ENCODE measurements around the gene FYTTD1. TPM values are rescaled to one million over a fixed set of nuclear protein-coding genes. Genes with fewer than 3 reads are reported as not detected.
A peak's percentile ranks its signal among the peaks of the same experiment; 100 is the strongest.
"Not testable (repeated sequence)": the region's sequence is repeated elsewhere in the genome, so short reads cannot be mapped to it uniquely, and the experiment has no call there.

The FYTTD1 gene
- total RNA-seq, 1 donor from 2014 or later: 57.1 TPM

GRCh38 chr3:197722734-197723133 lies 26.9 kb upstream of the FYTTD1 start:
- Mint-ChIP-seq H3K36me3 (peaks cover 19% of the 10 kb centered on the region), H3K4me1 (no peaks in the 10 kb centered on the region), H3K27me3 (ENCODE audit: low read depth) (no peaks in the 10 kb centered on the region), H3K4me3 (no peak overlapping the region), H3K27ac (no peak overlapping the region), H3K9me3 (peaks cover 13% of the 10 kb centered on the region)
- no peak for TF ChIP-seq CTCF (IDR thresholded peaks at IDR 0.05; ENCODE audit: unreplicated experiment)
- DNase-seq (ENCODE audit: low spot score in 2 of 2, unreplicated experiment in 2 of 2): no peak

- not testable (repeated sequence) for H3K27me3 Mint-ChIP-seq (ENCODE audit: low read depth); DNase-seq (ENCODE audit: low spot score in 2 of 2, unreplicated experiment in 2 of 2); H3K27ac Mint-ChIP-seq; H3K9me3 Mint-ChIP-seq; H3K36me3 Mint-ChIP-seq; H3K4me1 Mint-ChIP-seq; H3K4me3 Mint-ChIP-seq
Observed at GRCh38 chr3:197727878-197728277, 21.8 kb upstream of the FYTTD1 start.

GRCh38 chr3:197728487-197728886 lies 21.2 kb upstream of the FYTTD1 start:
- no peak overlapping the region for H3K27ac Mint-ChIP-seq
- no peaks in the 10 kb centered on the region for H3K4me1 Mint-ChIP-seq
- no peak overlapping the region for H3K4me3 Mint-ChIP-seq
- peaks cover 5% of the 10 kb centered on the region for H3K36me3 Mint-ChIP-seq
- no peak for DNase-seq (ENCODE audit: low spot score in 2 of 2, unreplicated experiment in 2 of 2)
- no peaks in the 10 kb centered on the region for H3K27me3 Mint-ChIP-seq (ENCODE audit: low read depth)
- peaks cover 8% of the 10 kb centered on the region for H3K9me3 Mint-ChIP-seq
- no peak for TF ChIP-seq CTCF (IDR thresholded peaks at IDR 0.05; ENCODE audit: unreplicated experiment)

GRCh38 chr3:197730200-197730599 lies 19.5 kb upstream of the FYTTD1 start:
- DNase-seq (ENCODE audit: low spot score in 2 of 2, unreplicated experiment in 2 of 2): no peak
- H3K9me3 Mint-ChIP-seq: peaks cover 8% of the 10 kb centered on the region
- no peak overlapping the region for H3K4me3 Mint-ChIP-seq
- TF ChIP-seq CTCF (IDR thresholded peaks at IDR 0.05; ENCODE audit: unreplicated experiment): no peak
- H3K27me3 Mint-ChIP-seq (ENCODE audit: low read depth): no peaks in the 10 kb centered on the region
- H3K4me1 Mint-ChIP-seq: peaks cover 6% of the 10 kb centered on the region
- H3K36me3 Mint-ChIP-seq: peaks cover 5% of the 10 kb centered on the region
- H3K27ac Mint-ChIP-seq: peak overlapping the region; percentile 59

- not testable (repeated sequence) for H3K4me3 Mint-ChIP-seq; H3K4me1 Mint-ChIP-seq; DNase-seq (ENCODE audit: low spot score in 2 of 2, unreplicated experiment in 2 of 2); H3K36me3 Mint-ChIP-seq; H3K27ac Mint-ChIP-seq; H3K27me3 Mint-ChIP-seq (ENCODE audit: low read depth); H3K9me3 Mint-ChIP-seq
Observed at GRCh38 chr3:197730770-197731169, 18.9 kb upstream of the FYTTD1 start.

GRCh38 chr3:197731483-197731882 lies 18.2 kb upstream of the FYTTD1 start:
- not testable (repeated sequence) for H3K36me3 Mint-ChIP-seq; H3K27me3 Mint-ChIP-seq (ENCODE audit: low read depth); H3K4me3 Mint-ChIP-seq; H3K9me3 Mint-ChIP-seq; DNase-seq (ENCODE audit: low spot score in 2 of 2, unreplicated experiment in 2 of 2); H3K27ac Mint-ChIP-seq
- H3K4me1 Mint-ChIP-seq: peaks cover 14% of the 10 kb centered on the region

GRCh38 chr3:197733042-197733441 lies 16.6 kb upstream of the FYTTD1 start:
- Mint-ChIP-seq H3K36me3 (peaks cover 5% of the 10 kb centered on the region), H3K27me3 (ENCODE audit: low read depth) (no peaks in the 10 kb centered on the region), H3K27ac (no peak overlapping the region), H3K4me1 (peaks cover 20% of the 10 kb centered on the region), H3K4me3 (no peak overlapping the region), H3K9me3 (peaks cover 8% of the 10 kb centered on the region)
- TF ChIP-seq CTCF (IDR thresholded peaks at IDR 0.05; ENCODE audit: unreplicated experiment): no peak
- DNase-seq (ENCODE audit: low spot score in 2 of 2, unreplicated experiment in 2 of 2): no peak
